Measurements from ENCODE around the gene SEC24D.
"Not testable (repeated sequence)": the region's sequence is repeated elsewhere in the genome, so short reads cannot be mapped to it uniquely, and the experiment has no call there.

The SEC24D gene

GRCh38 chr4:118835571-118836300, at the start of gene SEC24D:
SEC24D (minus strand) TSS chr4:118836126; CDS start chr4:118833696, 2,430 bp downstream.
- peak; percentile 64 for DNase-seq

GRCh38 chr4:118884716-118885115, 48.8 kb upstream of the SEC24D start:
- DNase-seq: no peak

GRCh38 chr4:118883861-118884260, 47.9 kb upstream of the SEC24D start:
- DNase-seq: no peak

DNA sequence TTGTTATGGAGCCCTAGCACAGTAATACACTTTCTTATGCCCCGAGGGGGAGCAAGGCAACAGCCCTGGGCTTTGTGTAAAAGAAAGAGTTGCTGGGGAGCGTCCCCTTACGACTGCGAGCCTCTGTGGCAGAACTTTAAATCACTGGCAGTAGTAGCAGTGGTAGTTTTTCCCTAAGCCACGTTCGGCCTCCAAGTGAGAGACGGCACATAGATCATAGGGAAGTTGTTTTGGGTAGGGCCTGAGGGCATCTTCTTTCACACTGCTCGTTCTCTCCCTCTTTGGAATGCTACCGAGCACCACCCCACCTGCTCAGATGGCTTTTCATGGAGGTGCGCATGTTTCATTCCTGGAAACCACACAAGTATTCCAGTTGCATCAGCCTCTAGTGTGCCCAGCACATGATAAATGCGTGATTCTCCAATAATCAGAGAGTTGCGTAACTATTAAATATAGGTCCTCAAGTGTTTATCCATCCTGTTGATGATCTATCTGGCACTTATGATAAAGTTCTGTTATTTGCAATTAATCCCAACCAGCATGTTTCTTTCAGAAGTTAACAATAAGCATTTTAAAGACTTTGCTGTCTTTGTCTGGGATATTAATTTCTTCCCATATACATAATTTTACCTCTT, 45.7 kb upstream of the SEC24D start:
- no peak for DNase-seq

DNA sequence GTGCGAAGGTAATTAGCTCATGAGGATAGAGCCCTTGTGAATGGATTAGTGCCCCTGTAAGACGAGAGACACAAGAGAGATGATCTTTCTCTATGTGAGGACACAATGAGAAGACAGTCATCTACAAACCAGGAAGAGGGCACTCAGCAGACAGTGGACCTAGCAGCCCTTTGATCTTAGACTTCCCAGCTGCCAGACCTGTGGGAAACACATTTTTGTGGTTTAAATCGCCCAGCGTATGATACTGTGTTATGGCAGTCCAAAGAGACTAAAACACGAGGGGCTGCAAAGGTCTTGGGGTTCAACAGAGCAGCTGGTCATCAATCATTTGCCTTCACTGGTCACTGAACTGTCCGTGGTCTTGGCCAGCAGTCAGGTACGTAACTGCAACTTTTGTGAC, 43.5 kb upstream of the SEC24D start:
- DNase-seq: no peak

- DNase-seq: not testable (repeated sequence)
Observed at GRCh38 chr4:118878507-118878906, 42.6 kb upstream of the SEC24D start.

GRCh38 chr4:118877797-118878196, 41.9 kb upstream of the SEC24D start:
- DNase-seq: no peak

DNA sequence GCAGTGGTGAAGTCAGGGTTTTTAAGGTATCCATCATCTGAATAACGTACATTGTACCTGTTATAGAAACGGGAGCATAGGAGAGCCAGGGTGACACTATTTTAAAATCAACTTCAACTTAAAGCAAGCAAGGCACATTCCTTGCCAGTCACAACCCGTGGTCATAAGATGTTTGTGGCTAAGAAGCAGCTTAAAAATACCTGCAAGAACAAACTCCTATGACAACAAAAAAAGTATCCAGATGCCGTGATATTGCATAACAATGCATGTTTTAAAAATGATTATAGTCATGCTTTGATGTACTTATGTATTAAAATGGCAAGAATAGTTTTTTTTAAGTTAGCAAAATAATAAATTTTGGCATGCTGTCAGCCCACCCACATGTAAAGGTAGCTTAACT, 36.3 kb upstream of the SEC24D start:
- DNase-seq: no peak

DNA sequence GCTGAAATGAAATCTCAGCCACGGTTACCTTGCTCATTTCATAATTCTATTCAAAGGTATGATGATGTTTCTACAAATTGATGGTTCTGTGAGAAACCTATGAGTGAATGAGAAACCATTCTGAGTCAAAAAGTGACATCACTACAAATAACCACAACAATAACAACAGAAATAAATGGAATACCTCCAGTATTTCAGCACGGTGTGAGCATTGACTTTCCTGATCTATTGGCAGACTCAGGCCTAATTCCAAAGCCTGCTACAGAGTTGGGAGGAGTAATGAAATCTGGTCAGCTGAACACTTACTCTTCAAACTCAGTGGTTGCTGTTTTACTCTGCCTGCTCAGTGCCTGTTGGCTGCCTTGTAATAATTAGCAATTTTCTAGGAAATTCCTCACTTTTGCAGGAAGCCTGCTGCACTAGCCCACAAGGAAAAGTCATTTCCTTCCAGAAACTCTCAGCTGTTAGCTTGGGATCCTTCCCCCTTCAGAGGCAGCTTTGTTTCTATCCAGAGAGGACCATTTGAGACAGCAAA, 33.9 kb upstream of the SEC24D start:
- DNase-seq: no peak

- DNase-seq: no peak
Observed at GRCh38 chr4:118867311-118868067, 31.6 kb upstream of the SEC24D start.

- DNase-seq: no peak
Observed at GRCh38 chr4:118866442-118866841, 30.5 kb upstream of the SEC24D start.

GRCh38 chr4:118865091-118865708, 29.3 kb upstream of the SEC24D start:
- DNase-seq: peak; percentile 49

- no peak for DNase-seq
Observed at GRCh38 chr4:118858779-118859178, 22.9 kb upstream of the SEC24D start.

GRCh38 chr4:118857760-118858159, 21.8 kb upstream of the SEC24D start:
- DNase-seq: no peak

DNA sequence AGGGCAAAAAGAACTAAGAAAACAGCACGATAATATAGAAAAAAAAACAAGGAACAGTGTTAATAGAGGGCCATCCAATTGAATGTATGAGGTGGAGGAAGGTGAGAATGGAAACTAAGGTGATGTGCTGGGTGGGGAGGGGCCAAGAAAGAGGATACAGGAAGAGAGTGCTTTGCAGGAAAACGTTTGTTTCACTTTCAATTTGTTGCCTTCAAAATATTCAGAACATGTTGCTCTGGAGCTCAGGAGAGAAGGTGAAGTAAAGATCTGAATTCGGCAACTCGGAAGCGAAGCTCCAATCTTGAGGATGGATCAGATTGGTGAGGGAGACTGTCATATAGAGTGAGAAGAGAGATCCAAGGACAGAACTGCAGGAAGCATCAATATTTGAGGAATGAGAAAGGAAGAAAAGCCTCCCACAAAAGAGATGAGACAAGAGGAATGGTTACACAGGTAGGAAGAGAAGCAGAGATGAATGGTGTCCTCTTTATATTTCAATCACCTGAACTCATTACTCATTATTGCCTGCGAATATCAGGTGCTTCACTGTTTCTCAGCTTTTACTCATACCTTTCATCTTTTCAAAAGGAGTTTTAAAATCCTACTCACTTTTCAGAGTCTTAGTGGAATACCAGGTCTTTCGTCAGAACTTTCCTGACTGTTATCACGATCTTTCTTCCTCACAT, 14.7 kb upstream of the SEC24D start:
- no peak for DNase-seq

GRCh38 chr4:118849867-118850487, 14.1 kb upstream of the SEC24D start:
- DNase-seq: no peak

- no peak for DNase-seq
Observed at GRCh38 chr4:118848901-118849300, 13.0 kb upstream of the SEC24D start.

DNA sequence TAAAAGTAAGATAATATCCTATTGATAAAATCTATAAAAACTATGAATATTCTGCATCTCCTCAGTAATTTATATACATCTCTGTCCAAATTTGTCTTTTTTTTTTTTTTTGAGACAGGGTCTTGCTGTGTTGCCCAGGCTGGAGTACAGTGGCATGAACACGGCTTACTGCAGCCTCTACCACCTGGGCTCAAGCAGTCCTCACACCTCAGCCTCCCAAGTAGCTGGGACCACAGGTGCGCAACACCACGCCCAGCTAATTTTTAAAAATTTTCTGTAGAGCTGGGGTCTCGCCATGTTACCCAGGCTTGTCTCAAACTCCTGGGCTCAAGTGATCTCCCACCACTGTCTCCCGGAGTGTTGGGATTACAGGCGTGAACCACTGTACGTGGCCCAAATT, 12.3 kb upstream of the SEC24D start:
- DNase-seq: no peak

GRCh38 chr4:118846979-118847378, 11.1 kb upstream of the SEC24D start:
- no peak for DNase-seq

- peak; percentile 39 for DNase-seq
Observed at GRCh38 chr4:118845552-118846050, 9.7 kb upstream of the SEC24D start.

DNA sequence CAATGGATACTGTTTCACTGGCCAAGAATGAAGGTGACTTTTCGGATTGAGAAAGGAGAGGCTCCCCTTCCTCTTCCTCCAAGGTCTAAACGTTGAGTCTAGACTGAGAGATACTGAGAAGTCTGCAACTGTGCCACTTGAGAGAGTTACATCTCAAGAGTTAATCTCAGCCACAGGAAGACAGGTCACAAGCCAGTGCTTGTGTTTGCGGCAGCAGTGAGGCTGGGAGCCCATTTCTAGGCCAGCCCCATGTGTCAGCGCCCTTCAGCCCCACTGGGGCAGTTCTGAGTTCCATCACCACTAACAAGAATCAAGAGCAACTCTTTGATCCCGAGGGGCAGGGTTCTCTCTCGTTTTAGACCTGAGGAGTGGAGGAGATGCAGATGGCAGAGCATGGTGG, 7.3 kb upstream of the SEC24D start:
- DNase-seq: no peak

- DNase-seq: no peak
Observed at GRCh38 chr4:118842055-118842454, 6.1 kb upstream of the SEC24D start.
